Calu3 (cell line): Measurements from ENCODE around the gene SELPLG. TPM values are rescaled to one million over a fixed set of nuclear protein-coding genes. Genes with fewer than 3 reads are reported as not detected.

ENCODE experiments used
- BruUV-seq: library from RNA; stranded (reverse); fragments of 400-500 nt; replicated peaks from 2 replicates; lab custom pipeline; 2021; lab: Mats Ljungman, UMichigan
- CTCF ChIA-PET: fragments of 300-600 bp; sonication (Branson Sonifier 250); formaldehyde crosslinking; loops from one replicate; lab custom pipeline; 2022; ENCODE audit warnings: antibody characterized with exemption; lab: Charles Lee
- DNase-seq: peaks from one replicate; pipeline ENCODE4 v3.0.0; 2022
- H3K27ac Mint-ChIP-seq: one replicate; pipeline ENCODE4 v1.8.0; 2022; ENCODE audit warnings: mixed read lengths; ENCODE audit not compliant: unreplicated experiment
- H3K27me3 Mint-ChIP-seq: one replicate; pipeline ENCODE4 v1.8.0; 2022; ENCODE audit warnings: mixed read lengths; ENCODE audit not compliant: unreplicated experiment
- H3K36me3 Mint-ChIP-seq: one replicate; pipeline ENCODE4 v1.8.0; 2022; ENCODE audit warnings: mild to moderate bottlenecking, moderate library complexity, mixed read lengths; ENCODE audit not compliant: insufficient read depth, unreplicated experiment
- H3K4me1 Mint-ChIP-seq: one replicate; pipeline ENCODE4 v1.8.0; 2022; ENCODE audit warnings: mild to moderate bottlenecking, low read depth, mixed read lengths; ENCODE audit not compliant: unreplicated experiment
- H3K4me3 Mint-ChIP-seq: one replicate; pipeline ENCODE4 v1.8.0; 2022; ENCODE audit warnings: mild to moderate bottlenecking, low read depth, moderate library complexity, mixed read lengths; ENCODE audit not compliant: unreplicated experiment
- H3K9me3 Mint-ChIP-seq: one replicate; pipeline ENCODE4 v1.8.0; 2022; ENCODE audit warnings: low read depth, mixed read lengths; ENCODE audit not compliant: unreplicated experiment
- CTCF ChIP-seq: fragments of 200-600 bp; IDR thresholded peaks from one replicate; pipeline ENCODE4 v1.8.0; 2022; ENCODE audit warnings: antibody characterized with exemption; ENCODE audit not compliant: unreplicated experiment
- intact Hi-C: fragments of 100-400 bp; cut with micrococcal nuclease; formaldehyde crosslinking; loops from one replicate; pipeline ENCODE4 v1.10.0; 2022; ENCODE audit not compliant: unreplicated experiment
- total RNA-seq: library from RNA; stranded (reverse); gene quantifications from 2 replicates; pipeline ENCODE4 v1.2.3, GENCODE V29; 2022

Gene SELPLG
- total RNA-seq, 1 experiment from 2014 or later, result 0.76 TPM

DNA sequence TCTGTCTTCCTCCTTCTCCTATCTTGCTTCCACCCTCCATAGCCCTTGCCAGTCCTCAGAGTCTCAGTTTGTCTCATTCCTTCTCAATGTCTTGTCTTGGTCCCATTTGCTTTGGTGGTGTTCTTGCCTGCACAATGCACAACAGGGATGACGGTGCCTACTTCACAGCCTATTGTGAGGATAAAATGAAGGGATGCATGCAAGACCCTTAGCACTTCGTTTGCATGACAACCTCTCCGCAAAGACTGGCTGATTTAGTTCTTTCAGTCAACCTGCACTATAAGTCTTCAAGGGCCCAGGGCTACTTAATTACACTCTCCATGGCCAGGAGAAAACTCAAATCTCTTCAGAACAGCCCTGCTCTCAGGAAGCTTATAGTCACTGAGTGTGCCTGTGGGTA, 8.5 kb downstream of the SELPLG start:
- BruUV-seq, result no TSS peak
- no peak overlapping the region for H3K4me3 Mint-ChIP-seq
- peaks cover 19% of the 10 kb centered on the region for H3K4me1 Mint-ChIP-seq
- no peak for DNase-seq
- no peaks in the 10 kb centered on the region for H3K27me3 Mint-ChIP-seq
- CTCF ChIA-PET, result no interaction called here
- intact Hi-C loops, result no loop called here
- no peak for TF ChIP-seq CTCF
- peaks cover 6% of the 10 kb centered on the region for H3K36me3 Mint-ChIP-seq
- H3K9me3 Mint-ChIP-seq, result no peaks in the 10 kb centered on the region
- no peak overlapping the region for H3K27ac Mint-ChIP-seq

DNA sequence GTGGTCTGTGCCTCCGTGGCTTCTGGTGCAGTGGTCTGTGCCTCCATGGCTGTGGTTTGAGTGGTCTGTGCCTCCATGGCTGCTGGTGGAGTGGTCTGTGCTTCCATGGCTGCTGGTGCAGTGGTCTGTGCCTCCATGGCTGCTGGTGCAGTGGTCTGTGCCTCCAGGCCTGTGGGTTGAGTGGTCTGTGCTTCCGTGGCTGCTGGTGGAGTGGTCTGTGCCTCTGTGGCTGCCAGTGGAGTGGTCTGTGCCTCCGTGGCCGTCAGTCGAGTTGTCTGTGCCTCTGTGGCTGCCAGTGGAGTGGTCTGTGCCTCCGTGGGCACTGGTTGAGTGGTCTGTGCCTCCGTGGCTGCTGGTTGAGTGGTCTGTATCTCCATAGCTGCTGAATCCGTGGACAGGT, 10.1 kb downstream of the SELPLG start:
- CTCF ChIA-PET, result no interaction called here
- H3K9me3 Mint-ChIP-seq, result no peaks in the 10 kb centered on the region
- no peak overlapping the region for H3K27ac Mint-ChIP-seq
- H3K36me3 Mint-ChIP-seq, result peaks cover 6% of the 10 kb centered on the region
- no peak for DNase-seq
- H3K27me3 Mint-ChIP-seq, result peaks cover 12% of the 10 kb centered on the region
- intact Hi-C loops, result no loop called here
- no TSS peak for BruUV-seq
- no peak overlapping the region for H3K4me3 Mint-ChIP-seq
- no peak for TF ChIP-seq CTCF
- H3K4me1 Mint-ChIP-seq, result peaks cover 18% of the 10 kb centered on the region

DNA sequence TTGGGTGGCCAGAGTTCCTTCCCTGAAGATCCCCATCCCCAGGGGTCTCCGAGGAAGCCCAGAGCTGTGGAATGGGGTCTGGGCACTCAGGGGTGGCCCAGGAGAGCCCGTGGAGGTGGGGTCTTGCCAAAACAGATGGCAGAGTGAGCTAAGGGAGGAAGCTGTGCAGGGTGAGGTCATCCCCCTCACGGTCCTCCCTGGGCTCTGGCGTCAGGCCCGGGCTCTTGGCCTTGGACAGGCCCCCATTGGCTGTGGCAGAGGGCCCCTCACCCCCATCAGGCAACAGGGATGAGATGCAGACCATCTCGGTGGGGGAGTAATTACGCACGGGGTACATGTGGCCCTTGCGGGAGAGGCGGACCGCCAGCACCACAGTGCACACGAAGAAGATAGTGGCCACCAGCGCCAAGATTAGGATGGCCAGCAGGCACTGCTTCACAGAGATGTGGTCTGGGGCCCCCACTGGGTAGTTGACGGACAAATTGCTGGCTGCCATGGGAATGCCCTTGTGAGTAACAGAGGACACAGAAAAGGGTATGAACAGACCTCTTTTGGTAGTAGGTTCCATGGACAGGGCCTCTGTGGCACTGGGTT, 10.7 kb downstream of the SELPLG start:
- BruUV-seq, result no TSS peak
- TF ChIP-seq CTCF, result no peak

DNA sequence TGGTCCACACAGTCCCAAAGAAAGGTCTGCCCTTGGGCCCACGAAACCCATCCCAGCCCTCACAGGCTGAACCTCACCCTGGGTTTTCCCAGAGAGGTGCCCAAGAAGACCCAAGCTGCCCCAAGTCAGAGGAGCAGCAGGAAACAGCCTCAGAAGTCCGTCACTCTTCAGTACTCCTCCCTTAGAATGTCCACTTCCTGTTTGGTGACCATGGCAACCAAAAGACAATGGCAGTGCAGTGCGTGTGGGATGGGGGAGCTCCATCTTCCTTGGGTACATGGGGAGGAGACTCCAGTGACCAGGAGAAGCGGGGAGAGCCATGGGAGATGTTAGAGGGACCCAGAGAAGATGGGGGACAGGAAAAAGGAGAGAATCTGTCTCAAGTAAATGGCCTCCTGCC, 11.3 kb downstream of the SELPLG start:
- no peaks in the 10 kb centered on the region for H3K9me3 Mint-ChIP-seq
- H3K4me3 Mint-ChIP-seq, result no peak overlapping the region
- H3K27ac Mint-ChIP-seq, result peak overlapping the region; percentile 55
- peaks cover 6% of the 10 kb centered on the region for H3K36me3 Mint-ChIP-seq
- peaks cover 10% of the 10 kb centered on the region for H3K4me1 Mint-ChIP-seq
- no peak for TF ChIP-seq CTCF
- no TSS peak for BruUV-seq
- CTCF ChIA-PET, result no interaction called here
- intact Hi-C loops, result no loop called here
- H3K27me3 Mint-ChIP-seq, result peaks cover 12% of the 10 kb centered on the region
- no peak for DNase-seq

More for the DNA sequence above, 10.7 kb downstream of the SELPLG start:
- no peak for DNase-seq
- Mint-ChIP-seq H3K27ac (peak overlapping the region; percentile 55), H3K27me3 (peaks cover 12% of the 10 kb centered on the region), H3K9me3 (no peaks in the 10 kb centered on the region), H3K36me3 (peaks cover 6% of the 10 kb centered on the region), H3K4me1 (peaks cover 12% of the 10 kb centered on the region), H3K4me3 (no peak overlapping the region)
- CTCF ChIA-PET, result no interaction called here
- intact Hi-C loops, result no loop called here
